HG02973 (cell line): ENCODE data around the gene PTPRR.
"Not testable (repeated sequence)": the region's sequence is repeated elsewhere in the genome, so short reads cannot be mapped to it uniquely, and the experiment has no call there.

Experiments
- ATAC-seq: cut with Tn5 transposase; IDR thresholded peaks from one replicate; pipeline ENCODE4 v1.9.1; 2021; ENCODE audit warnings: moderate library complexity; ENCODE audit not compliant: unreplicated experiment

The PTPRR gene

GRCh38 chr12:70842136-70842535 lies 78.4 kb downstream of the PTPRR start:
- no peak for ATAC-seq

- no peak for ATAC-seq
Measured at GRCh38 chr12:70840656-70841350, 79.7 kb downstream of the PTPRR start.

GRCh38 chr12:70839544-70839943 lies 81.0 kb downstream of the PTPRR start:
- ATAC-seq = no peak

GRCh38 chr12:70838127-70838526 lies 82.4 kb downstream of the PTPRR start:
- ATAC-seq = no peak

- ATAC-seq = no peak
Measured at GRCh38 chr12:70837026-70837425, 83.5 kb downstream of the PTPRR start.

GRCh38 chr12:70835948-70836347 lies 84.6 kb downstream of the PTPRR start:
- no peak for ATAC-seq

- ATAC-seq = no peak
Measured at GRCh38 chr12:70831543-70831942, 89.0 kb downstream of the PTPRR start.

GRCh38 chr12:70830221-70831061 lies 90.1 kb downstream of the PTPRR start:
- no peak for ATAC-seq

GRCh38 chr12:70829070-70829469 lies 91.5 kb downstream of the PTPRR start:
- ATAC-seq = no peak

GRCh38 chr12:70828351-70828750 lies 92.2 kb downstream of the PTPRR start:
- ATAC-seq = no peak

- no peak for ATAC-seq
Measured at GRCh38 chr12:70826156-70826555, 94.4 kb downstream of the PTPRR start.

- ATAC-seq = no peak
Measured at GRCh38 chr12:70824511-70824910, 96.0 kb downstream of the PTPRR start.

GRCh38 chr12:70823182-70823976 lies 97.2 kb downstream of the PTPRR start:
- ATAC-seq = no peak

- no peak for ATAC-seq
Measured at GRCh38 chr12:70822412-70822811, 98.1 kb downstream of the PTPRR start.

- no peak for ATAC-seq
Measured at GRCh38 chr12:70815971-70816391, 104.6 kb downstream of the PTPRR start.

GRCh38 chr12:70815056-70815455 lies 105.5 kb downstream of the PTPRR start:
- ATAC-seq = no peak

- ATAC-seq = no peak
Measured at GRCh38 chr12:70813559-70813958, 107.0 kb downstream of the PTPRR start.

- ATAC-seq = no peak
Measured at GRCh38 chr12:70812136-70812535, 108.4 kb downstream of the PTPRR start.

- no peak for ATAC-seq
Measured at GRCh38 chr12:70809887-70810286, 110.7 kb downstream of the PTPRR start.

- ATAC-seq = not testable (repeated sequence)
Measured at GRCh38 chr12:70807993-70808392, 112.5 kb downstream of the PTPRR start.

- ATAC-seq = no peak
Measured at GRCh38 chr12:70806827-70807226, 113.7 kb downstream of the PTPRR start.
